Retina (tissue), 1 donor: ENCODE measurements around the gene FBXO46.
A peak's percentile ranks its signal among the peaks of the same experiment; 100 is the strongest.
"Not testable (repeated sequence)": the region's sequence is repeated elsewhere in the genome, so short reads cannot be mapped to it uniquely, and the experiment has no call there.

Source experiments
- DNase-seq: peaks from one replicate; pipeline ENCODE4 v3.0.0-alpha.2; 2016

Gene FBXO46

DNA sequence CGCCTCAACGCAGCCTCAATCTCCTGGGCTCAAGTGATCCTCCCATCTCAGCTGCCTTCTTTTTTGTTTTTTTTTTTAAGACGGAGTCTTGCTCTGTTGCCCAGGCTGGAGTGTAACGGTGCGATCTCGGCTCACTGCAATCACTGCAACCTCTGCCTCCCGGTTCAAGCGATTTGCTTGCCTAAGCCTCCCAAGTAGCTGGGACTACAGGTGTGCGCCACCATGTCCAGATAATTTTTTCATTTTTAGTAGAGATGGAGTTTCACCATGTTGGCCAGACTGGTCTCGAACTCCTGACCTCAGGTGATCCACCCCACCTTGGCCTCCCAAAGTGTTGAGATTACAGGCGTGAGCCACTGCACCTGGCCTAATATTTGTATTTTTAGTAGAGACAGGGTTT is 10.6 kb downstream of the FBXO46 start:
- DNase-seq, result not testable (repeated sequence)

GRCh38 chr19:45717983-45718650 is 12.6 kb downstream of the FBXO46 start:
- DNase-seq, result no peak

- DNase-seq, result peak; percentile 97
Observed at GRCh38 chr19:45717131-45717982, 13.3 kb downstream of the FBXO46 start.

DNA sequence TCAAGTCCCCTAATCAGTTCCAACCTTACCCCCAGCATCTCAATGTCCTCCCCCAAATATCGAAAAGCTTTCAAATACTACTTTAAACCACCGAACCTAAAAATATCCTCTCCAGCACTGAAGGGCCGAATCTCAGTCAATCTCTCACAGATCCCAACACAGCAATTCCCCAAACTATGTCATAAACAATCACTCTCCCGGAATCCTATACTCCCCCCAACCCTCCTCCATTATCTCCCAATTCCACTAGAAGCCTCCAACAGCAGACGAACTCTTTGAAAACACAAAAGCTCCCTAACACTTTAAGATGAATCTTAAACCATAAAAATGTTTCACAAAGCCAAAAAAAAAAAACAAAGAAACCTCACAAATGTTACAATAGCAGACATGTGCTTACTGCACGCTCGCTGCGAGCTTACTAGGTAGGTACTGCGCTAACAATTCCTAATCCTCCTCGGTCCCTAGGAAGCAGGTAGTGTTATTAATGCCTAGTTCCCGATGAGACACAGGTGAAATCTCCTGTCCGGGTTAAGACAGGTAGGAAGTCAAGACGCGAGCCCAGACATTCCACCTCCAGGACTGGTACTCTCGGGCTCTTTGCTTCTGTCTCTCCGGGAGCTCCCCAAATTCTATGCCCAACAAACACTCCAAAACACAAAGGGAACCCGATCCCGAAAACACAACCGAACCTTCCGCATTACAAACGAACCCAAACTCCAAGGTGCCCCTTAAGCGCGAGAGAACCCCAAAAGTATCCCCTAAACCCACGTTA is 14.2 kb downstream of the FBXO46 start:
- no peak for DNase-seq

- DNase-seq, result no peak
Observed at GRCh38 chr19:45715139-45715538, 15.6 kb downstream of the FBXO46 start.

DNA sequence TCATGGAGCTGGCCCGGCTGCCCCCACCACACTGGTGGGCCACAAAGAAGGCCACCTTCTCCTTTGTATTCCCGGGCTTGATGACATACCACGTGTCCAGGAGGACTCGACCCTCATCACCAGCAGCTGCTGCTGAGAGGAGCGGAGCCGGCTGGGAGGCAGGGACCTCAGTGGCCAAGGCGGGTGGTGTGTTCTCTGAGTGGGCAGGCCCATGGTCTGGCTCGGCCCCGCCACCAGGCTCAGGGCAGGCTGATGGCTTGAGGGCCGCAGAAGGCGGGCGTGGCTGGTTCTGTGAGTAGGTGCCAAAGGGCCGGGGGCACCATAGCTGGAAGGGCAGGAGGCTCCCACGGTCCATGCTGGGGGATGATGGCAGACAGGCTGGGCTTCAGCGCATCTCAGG is 17.6 kb downstream of the FBXO46 start:
- no peak for DNase-seq

GRCh38 chr19:45712699-45713067 is 18.0 kb downstream of the FBXO46 start:
- no peak for DNase-seq

GRCh38 chr19:45711851-45712698 is 18.6 kb downstream of the FBXO46 start:
- no peak for DNase-seq

- DNase-seq, result no peak
Observed at GRCh38 chr19:45710356-45711130, 20.2 kb downstream of the FBXO46 start.

GRCh38 chr19:45705710-45706415 is 24.8 kb downstream of the FBXO46 start:
- DNase-seq, result no peak

DNA sequence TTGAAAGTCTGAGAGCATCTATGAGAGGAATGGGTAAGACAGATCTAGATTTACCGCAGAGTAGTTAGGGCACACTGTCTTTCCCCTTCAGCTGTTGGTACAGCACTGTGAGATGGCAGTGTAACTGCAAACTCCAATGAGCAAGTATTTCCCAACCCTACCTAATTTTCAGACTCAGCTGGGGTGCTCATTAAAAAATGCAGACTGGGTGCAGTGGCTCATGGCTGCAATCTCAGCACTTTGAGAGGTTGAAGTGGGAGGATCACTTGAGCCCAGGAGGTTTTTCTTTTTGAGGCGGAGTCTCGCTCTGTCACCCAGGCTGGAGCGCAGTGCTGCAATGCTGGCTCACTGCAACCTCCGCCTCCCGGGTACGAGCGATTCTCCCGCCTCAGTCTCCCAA is 25.6 kb downstream of the FBXO46 start:
- DNase-seq, result no peak

GRCh38 chr19:45701676-45702075 is 29.0 kb downstream of the FBXO46 start:
- no peak for DNase-seq

DNA sequence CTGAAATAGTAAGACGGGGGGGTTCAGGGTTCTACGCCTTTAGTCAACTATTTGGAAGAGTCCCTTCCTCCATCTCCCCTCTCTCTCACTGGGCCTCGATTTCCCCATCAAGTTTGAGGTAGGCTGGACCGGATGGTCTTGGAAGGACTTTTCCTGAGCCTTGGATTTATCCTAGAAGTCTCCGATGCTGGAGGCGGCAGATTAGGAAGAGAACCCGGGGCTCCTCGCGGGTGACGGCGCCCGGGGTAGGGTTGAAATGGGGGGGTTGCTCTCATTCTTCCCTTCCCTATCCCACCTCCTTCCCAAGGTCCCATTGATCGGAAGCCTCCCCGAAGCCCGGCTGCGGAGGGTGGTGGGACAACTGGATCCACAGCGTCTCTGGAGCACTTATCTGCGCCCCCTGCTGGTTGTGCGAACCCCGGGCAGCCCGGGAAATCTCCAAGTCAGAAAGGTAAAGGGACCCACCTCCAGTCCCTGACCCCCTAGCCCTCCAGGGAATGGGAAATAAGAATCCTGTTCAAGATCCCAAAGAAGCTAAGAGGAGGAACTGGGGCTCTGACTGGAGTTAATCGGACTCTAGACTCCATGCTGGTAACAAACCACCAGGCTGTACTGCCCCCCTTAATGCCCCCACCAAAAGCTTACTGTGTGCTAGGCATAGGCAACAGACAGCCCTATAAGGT is 37.4 kb downstream of the FBXO46 start:
- DNase-seq, result peak; percentile 85

DNA sequence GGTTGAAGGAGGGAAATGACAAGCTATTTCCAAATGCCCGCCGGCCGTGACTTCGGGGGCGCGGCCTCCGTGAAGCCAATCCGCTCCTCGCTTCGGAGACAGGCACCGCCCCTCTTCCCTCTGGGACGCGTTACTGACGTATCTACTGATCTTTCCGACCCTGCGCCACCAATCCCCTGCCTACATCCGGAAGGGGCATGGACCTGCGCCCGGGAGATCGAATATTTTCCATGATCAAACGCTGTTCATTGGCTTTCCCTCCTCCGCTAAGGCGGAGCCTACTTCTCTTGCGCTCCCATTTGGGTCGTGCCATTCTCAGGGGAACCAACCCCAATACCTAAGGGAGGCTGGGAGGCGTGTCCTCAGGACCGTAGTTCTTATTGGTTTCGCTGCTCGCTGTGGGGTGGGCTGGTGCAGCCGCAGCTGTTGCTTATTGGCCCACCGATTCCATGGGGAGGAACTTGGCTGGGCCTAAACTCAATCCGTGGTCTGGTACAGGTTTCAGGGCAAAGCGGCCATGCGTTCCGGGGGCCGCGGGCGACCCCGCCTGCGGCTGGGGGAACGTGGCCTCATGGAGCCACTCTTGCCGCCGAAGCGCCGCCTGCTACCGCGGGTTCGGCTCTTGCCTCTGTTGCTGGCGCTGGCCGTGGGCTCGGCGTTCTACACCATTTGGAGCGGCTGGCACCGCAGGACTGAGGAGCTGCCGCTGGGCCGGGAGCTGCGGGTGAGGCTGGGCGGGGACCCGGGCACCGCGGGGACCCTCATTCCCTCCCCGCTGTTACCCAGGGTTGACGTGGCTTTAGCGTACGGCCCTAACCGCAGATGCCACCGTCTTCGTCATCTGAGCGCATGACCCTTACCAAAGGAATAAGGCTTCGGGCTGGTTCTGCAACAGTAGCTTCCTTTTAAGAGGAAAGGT is 38.2 kb downstream of the FBXO46 start, which contains the start of gene QPCTL:
TSS of gene QPCTL (plus strand) at position 480 of the 919 bp plus-strand sequence. CDS start at position 518, 38 bp downstream.
- peak; percentile 100 for DNase-seq

DNA sequence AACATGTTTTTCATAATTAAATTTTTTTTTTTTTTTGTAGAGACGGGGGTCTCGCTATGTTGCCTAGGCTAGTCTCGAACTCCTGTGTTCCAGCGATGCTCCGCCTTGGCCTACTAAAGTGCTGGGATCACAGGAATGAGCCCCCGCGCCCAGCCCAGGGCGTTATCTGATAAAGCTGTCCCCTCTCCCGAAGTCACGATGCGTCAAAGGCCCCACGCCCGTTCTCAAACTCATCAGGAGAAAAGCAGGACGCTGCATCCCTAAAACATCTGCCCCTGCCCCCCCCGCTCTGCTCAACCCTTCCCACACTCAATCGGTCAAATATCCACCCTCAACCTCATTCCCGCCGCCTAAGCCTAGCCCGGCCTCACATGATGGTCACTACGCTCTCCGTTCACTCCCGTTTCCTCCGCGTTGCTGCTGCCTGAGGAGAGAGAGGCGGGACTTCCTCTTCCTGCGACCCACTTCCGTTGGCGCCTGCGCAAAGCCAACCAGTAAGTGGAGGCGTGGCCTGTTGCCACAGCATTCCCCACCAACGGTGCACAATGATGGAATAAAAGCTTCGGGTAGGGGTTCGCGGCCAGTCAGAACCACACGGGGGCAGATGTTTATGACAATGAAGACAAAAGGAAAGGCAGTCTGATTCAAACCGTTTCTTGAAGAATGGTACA is 39.0 kb downstream of the FBXO46 start, which contains the start of gene SNRPD2:
TSS of gene SNRPD2 (minus strand) at position 438 of the 671 bp plus-strand sequence. CDS start at position 373, 65 bp downstream.
- DNase-seq, result peak; percentile 100

DNA sequence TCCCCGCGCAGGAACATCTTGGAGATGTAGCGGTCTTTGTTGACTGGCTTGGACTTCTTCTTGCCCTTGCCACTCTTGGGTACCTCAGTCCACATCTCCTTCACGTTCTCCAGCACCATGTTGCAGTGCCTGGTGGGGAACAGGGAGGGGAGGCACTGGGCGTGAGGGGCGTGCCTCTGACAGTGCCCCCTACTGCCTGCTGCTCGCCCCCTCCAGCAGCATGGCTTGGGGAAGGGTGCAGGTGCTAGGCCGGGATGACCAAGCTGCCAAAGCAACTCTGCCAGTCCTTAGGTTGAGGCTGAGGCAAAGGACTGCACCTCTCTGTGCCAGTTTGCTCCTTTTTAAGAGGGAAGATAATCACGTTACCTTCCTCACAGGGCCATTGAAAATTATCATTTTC is 43.1 kb downstream of the FBXO46 start:
- no peak for DNase-seq

DNA sequence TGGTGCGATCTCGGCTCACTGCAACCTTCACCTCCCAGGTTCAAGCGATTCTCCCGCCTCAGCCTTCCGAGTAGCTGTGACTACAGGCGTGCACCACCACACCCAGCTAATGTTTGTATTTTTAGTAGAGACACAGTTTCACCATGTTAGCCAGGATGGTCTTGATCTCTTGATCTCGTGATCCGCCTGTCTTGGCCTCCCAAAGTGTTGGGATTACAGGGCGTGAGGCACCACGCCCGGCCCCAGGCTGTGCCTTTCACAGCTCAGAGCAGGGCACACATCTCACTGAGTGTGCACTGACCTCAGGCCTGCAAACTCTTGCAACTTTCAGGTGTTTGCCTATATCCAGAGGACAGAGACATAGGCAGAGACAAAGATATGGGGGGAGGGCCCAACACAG is 45.7 kb downstream of the FBXO46 start:
- not testable (repeated sequence) for DNase-seq

DNA sequence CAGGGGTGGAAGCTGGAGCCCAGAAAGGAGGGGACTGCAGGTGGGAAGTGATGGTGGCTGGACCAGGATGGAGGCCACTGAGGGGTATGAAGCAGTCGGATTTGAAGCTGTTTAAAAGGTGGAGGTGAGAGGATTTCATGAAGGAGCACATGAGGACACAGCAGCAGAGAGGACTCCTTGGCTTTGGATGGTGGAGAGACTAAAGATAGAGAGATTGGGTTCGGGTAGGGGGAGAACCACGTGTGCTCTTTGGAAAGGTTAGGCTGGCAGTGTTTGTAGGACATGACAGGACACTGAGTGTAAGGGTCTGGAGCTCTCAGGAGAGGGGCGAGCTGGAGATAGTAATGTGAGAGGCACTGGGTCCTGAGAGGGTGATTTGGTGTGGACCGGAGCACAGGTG is 47.8 kb downstream of the FBXO46 start:
- no peak for DNase-seq
